Measurements from ENCODE around the gene EEFSEC.

The EEFSEC gene

DNA sequence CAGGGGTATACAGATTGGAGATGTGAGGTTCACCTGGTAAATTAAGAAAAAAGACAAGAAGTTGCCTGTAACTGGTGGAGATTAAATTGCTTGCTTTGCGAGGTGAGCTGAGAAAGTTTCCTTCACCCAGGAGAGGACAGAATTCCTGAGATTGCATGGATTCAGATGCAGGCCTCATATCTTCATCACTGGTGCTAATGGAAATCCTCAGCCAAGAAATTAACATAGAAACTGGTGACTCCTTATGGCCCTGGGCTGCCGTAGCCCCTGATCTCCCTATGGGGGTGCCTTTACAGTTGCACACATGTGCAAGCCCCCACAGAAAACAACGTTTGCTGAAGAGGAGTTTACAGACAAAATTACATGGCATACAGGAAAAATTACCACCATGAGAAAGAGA lies 68.0 kb downstream of the EEFSEC start:
- DNase-seq, result no peak

GRCh38 chr3:128222796-128223385 lies 69.6 kb downstream of the EEFSEC start:
- DNase-seq, result no peak

DNA sequence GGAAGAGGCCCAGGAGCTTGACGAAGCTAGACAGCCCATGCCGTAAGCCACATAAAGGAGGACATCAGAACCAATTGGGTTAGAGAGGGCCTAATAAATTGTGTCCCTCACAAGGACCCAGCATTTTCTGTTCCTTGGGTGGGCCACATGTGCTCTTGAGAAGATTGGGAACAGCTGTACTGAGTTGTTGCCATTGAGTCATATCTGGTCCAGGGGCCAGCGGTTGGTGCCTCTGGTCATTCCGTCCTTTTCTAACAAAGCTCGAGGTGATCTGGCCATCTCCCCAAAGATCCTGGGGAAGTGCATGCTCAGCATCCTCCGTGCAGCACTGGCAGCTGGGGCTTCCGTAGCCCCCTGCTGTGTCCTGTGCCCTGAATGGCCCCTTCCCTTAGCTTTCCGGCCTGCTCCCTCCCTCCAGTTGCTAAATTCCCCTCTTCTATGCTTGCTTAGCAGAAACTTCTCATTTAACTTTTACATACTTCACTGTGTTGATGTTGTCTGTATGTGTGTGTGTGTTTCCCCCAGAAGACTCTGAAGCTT lies 73.0 kb downstream of the EEFSEC start:
- no peak for DNase-seq

DNA sequence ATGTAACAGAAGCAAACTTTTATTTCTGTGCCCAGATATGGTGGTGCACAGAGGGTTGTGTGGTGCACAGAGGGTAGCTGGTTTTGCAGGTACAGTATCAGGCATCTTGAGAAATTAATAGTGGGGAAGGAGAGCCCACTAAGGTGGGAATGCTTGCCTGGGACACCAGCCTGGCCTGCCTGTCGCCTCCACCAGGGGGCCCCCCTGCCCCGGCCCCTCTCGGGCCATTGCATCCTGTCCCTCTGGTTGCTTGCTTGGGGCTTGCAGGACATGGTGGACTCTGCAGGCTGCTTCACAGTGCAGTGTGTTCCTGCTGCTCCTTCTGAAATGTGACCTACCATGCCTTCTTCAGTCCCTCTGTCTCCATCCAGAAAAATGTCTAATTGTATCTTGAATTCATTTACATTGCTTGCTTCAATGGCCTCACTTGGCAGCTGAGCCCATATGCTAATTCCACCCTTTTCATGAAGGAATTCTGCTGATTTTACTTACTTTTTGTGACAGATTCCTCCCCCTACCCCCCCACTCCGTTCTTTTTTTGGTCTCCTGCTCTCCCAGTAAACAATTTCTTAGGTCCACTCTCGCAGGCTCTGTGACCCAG lies 73.6 kb downstream of the EEFSEC start:
- peak in 1 of 2 donors; percentile 33 for DNase-seq

DNA sequence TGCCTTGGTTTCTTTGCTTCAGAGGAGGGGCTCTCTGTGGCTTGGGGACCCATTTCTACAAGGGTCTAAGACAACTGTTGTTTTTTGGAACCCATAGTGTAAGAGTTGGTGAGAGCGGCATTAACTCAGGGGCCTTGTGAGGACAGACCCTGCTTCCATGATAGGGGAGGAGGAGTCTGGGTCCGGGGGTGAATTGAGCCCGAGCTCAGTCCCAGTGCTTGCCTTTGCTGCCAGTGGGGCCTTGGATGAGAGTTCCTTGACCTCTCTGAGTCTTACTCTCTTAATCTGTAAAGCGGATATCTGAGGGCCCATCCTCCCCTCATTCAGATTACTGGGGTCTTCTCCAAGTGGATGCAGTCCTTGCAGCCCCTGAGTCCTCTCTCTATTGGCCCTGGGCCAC lies 74.2 kb downstream of the EEFSEC start:
- DNase-seq, result no peak

GRCh38 chr3:128228366-128228910 lies 75.2 kb downstream of the EEFSEC start:
- no peak for DNase-seq

GRCh38 chr3:128229106-128229857 lies 76.0 kb downstream of the EEFSEC start:
- no peak for DNase-seq

DNA sequence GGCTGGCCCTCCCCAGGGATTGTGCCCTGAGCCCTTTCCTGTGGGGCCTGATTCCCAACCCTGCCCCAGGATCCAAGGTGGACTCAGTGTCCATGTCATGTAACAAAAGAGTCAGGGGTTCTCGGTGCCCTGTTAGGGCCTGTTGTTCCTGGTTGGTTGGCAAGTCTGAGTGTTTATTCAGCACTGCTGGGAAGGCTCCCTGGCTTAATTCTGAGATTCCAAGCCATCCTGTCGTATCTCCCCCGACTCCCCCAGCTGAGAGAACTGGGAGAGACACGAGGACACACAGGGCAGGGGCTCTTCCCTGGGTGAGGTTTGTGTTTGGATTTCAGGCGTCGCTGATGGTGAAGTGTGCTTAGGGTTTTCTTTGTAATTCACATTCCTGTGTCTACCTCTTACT lies 78.3 kb downstream of the EEFSEC start:
- no peak for DNase-seq

- no peak for DNase-seq
These were observed 79.3 kb downstream of the EEFSEC start for GRCh38 chr3:128232376-128233178.

- no peak for DNase-seq
These were observed 82.1 kb downstream of the EEFSEC start for GRCh38 chr3:128235207-128235926.

DNA sequence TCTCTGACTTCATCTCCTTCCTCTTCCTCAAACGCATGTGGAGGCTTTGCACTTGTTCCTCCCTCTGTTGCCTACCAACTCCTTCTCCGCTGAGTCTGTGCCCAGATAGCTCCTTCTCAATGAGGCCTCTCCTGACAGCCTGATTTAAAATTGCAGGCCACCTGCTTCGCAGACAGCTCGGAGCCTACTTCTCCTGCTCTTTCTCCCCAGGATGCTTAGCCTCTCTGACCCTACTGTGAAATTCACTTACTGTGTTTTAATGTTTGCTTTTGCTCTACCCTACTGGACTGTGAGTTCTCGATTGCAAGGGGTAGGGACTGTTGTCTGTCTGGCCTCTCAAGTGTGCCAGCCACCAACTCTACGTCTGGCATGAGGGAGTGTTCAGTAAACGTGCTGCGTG lies 83.4 kb downstream of the EEFSEC start:
- peak; percentile 12 to 26 for DNase-seq

GRCh38 chr3:128237348-128238183 lies 84.3 kb downstream of the EEFSEC start:
- DNase-seq, result no peak

GRCh38 chr3:128238184-128238489 lies 84.9 kb downstream of the EEFSEC start:
- DNase-seq, result no peak

- DNase-seq, result no peak
These were observed 86.0 kb downstream of the EEFSEC start for GRCh38 chr3:128239304-128239703.

GRCh38 chr3:128240232-128240631 lies 87.0 kb downstream of the EEFSEC start:
- no peak for DNase-seq

- no peak for DNase-seq
These were observed 88.5 kb downstream of the EEFSEC start for GRCh38 chr3:128241741-128242140.

DNA sequence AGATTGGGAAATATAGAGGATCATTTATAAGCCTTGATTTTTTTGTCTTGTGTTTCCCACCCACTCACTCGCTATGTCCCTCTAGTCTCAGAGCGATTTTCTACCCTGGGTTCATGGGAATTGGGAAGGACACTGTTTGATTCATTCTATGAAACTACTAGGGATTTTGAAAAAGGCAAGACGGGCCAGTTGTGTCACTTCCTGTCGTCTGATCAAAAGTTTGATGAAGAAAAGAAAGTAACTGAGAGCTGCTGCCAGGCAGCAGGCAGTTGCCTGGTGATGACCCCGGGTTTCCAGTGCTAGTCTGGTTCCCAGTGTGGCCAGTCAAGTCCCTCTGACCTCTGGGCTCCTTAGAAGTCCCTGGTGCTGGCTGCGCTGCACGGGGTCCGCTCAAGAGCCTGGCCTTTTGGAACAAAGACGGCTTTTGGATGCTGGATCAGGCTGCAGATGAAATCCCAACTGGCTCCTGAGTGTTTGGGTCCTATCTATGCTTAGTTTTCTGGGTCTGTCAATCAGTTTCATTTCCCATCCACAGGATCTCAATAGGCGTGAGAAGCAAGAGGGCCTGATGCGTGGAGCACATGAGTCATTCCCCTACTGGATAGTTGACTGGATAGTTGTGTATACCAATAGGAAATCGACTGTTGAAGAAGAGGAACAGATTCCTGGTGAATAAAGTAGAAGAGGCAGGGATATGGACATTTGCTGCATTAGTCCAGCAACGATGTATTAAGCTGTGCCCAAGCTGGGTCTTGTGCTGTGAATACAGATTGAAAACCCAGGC lies 89.7 kb downstream of the EEFSEC start:
- peak; percentile 71 to 76 for DNase-seq

DNA sequence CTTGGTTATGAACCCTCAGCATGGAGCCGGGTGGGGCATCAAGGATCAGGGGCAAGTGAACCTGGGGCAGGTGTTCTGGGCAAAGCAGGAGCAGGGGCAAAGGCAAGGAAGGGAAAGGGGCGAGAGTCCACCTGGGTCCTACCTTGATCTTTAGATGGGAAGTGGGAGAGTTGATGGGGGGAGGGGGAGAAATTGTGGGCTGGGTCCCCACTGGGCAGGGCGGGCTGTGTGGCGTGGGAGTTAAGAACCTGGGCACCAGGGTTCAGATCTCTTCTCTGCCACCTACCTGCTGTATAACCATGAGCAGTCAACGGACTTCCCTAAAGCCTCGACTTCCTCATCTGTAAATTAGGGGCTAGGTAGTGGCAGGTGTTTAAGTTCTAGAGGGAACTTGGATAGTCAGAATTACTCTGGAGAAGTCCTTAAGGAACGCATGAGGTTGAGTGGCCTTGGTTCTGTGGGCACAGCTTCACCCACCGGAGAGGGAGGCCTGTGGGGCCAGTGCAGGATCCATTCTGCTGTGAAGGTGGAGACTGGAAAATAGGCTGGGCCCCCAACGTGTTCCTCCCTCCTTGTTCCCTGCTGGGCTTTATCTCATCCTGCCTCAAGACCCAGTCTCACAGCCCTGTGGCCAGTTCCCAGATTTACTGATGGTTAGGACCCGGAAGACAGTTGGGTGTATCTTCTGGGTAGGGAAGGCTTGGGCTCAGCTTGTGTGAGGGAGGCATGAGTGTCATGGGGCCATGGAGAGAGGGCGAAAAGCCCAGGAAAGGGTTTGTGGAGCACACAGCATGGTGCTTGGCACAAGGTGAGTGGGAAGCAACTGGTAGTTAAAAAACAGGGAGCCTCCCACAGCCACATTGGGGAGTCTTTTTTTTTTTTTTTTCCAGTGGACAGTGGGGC lies 90.6 kb downstream of the EEFSEC start:
- DNase-seq, result no peak

DNA sequence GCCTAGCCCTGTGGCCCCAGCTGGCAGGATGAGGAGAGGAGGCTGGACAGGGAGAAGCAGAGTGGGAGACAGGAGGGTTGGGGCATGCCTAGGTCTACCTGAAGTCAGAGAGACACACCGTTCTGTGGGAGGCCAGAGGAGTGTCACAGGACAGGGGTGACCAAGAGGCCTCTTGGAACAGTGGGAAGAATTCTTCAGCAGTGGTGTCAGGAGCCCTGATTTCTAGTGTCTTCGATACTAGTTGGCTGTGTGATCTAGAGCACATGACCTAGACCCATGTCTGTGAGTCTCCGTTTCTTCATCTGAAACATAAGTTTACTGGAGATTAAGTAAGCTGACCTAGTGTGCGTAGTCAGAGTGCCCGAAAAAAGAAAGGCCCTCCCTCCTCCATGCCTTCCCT lies 92.2 kb downstream of the EEFSEC start:
- DNase-seq, result no peak
